ENCODE results near the gene SIGMAR1.

Gene SIGMAR1

DNA sequence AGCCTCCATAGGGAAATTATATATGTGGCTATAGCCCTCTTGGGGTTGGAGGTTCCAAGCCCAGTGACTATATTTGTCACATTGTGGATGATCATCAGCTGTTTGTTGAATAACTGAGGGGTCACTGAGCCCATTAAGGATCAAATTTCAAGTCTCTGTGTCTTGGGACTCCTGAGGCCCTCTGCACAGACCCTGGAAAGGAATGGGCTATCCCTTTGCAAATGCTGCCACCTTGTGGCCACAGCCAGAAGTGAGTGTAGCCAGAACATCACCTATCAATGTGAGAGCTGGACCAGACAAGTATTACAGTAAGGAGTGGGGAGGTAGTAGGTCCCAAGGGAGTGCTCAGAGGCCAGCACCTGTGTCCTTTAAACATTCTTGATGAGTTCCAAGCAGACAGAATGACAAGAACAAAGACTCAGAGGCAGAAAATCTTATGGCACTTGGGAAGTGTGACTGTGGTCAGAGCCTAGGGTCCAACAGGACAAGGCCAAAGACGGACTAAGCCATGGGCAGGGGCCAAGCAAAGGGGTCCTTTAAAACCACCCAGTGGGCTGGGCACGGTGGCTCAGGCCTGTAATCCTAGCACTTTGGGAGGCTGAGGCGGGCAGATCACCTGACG, 33.9 kb downstream of the SIGMAR1 start:
- peak; percentile 10 for DNase-seq (ENCODE audit: low read depth)

GRCh38 chr9:34601937-34602573, 35.5 kb downstream of the SIGMAR1 start:
- no peak for DNase-seq (ENCODE audit: low read depth)

- DNase-seq (ENCODE audit: low read depth), result no peak
Observed at GRCh38 chr9:34600908-34601307, 36.7 kb downstream of the SIGMAR1 start.

- no peak for DNase-seq (ENCODE audit: low read depth)
Observed at GRCh38 chr9:34599546-34599945, 38.0 kb downstream of the SIGMAR1 start.

- DNase-seq (ENCODE audit: low read depth), result no peak
Observed at GRCh38 chr9:34594177-34594576, 43.4 kb downstream of the SIGMAR1 start.

GRCh38 chr9:34592895-34593601, 44.5 kb downstream of the SIGMAR1 start:
- no peak for DNase-seq (ENCODE audit: low read depth)

- DNase-seq (ENCODE audit: low read depth), result no peak
Observed at GRCh38 chr9:34591917-34592866, 45.4 kb downstream of the SIGMAR1 start.

GRCh38 chr9:34591248-34591916, 46.2 kb downstream of the SIGMAR1 start:
- DNase-seq (ENCODE audit: low read depth), result peak; percentile 9

DNA sequence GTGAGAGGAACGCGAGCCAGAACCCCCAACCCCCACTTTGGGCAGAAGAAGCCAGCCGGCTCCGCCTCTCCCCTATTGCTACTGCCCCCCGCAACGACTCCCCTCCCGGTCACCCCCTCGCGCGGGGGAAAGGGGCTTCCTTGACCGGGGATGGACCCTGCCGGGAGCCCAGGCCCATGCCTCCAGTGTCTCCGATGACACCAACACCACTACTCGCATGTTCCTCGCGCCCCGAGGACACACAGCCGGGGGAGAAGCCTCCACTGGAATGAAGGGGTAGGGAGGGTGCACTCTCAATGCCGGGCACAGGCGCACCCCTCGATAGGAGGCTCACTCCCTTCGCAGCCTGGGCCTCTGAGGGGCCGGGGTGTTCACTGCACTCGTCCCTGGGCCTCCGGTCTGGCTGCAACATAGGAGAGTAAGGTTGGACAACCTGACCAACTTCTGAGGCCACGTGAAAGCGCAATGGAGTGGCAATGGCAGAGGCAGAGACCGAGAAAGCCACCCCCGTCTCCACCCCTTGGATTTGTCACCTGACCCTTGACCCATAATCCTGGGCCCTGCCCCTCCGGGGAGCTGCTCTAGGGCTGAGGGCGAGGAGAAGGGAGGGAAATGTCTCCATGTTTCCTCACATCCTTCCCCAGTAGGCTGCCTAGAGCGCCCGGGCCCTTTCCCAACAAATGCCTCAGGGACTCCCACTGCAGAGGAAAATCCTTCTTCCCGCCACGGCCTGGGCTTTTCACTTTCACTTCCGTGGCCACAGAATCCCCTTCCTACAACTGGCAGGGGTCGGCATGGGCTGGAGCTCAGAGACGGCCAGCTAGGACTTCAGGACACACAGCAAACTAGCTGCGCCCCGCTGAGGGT, 47.0 kb downstream of the SIGMAR1 start:
- DNase-seq (ENCODE audit: low read depth), result no peak

DNA sequence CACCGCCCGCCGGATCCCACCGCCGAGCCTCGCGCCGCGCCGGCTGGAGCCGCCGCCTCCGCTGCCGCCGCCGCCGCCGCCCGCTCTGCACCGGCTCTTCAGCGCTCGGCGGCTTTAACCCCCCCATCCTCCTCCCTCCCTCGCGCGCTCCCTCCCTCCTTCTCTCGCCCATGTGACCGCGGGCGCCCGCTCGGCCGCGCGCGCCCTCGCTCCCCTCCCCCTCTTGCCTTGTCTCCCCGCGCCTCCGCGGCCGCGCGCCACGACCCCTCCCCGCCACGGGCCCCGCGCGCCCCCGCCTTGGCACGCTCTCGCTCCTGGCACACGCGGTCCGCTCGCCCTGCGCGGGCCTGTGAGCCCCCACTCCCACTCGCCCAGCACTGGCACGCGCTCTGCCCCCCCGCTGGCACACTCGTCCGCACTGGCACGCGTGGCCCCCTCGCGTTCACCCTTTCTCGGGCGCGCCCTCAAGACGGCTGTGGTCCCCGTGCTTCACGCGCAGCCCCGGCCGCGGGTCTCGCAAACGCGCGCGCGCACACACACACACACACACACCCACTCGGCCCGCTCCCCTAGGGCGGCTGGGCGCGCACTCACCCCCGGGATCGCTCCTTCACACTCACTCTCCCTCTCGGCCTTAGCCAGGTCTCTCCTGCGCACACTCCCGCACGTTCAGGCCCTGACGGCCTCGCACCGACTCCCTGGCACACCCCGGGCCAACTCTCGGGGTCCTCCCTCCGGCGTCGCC, 47.8 kb downstream of the SIGMAR1 start, which contains the start of gene CNTFR:
TSS of gene CNTFR (minus strand) at position 89 of the 745 bp plus-strand sequence. CDS start 20,743 bp downstream, outside the sequence.
- DNase-seq (ENCODE audit: low read depth), result no peak

DNA sequence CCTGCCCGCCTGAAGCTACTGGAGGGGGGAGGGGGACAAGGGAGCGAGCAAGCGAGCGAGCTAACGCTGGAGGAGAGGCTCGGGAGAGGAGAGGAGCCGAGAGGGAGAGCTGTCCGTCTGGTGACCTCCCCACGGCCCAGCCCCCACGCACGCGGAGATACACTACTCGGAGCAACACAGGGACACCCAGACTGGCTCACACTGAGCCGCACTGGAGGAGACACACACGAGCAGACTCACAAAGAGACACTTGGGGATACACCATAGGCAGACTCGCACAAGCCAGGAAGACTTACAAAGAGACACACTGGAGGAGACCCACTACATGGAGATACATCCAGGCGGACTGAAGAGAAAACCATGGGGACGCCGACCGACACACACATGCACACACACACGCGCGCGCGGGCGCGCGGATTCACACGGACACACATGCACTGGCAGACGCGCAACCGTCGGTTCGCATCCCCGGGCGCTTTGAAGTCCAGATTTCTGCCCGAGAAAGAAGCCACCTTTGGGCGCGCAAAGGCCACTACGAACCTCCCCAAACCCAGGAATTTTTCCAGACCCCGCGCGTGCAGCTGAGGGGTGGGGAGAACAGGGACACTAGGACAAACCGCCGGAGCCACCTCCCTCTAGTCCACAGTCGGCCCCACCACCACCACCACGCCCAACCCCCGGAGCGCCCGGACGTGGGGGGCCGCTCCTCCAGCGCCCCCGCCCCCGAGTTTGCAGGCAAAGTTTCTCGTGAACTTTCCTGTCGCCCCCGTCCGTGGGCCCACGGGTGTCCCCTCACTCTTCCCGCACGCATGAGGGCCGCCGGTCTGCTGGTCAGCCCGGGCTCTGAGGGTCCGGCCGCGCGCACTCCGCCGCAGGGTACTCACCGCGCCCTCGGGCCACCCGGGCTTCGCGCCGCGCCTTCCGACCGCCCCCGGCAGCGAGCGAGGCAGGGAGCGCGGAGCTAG, 48.6 kb downstream of the SIGMAR1 start:
- no peak for DNase-seq (ENCODE audit: low read depth)

DNA sequence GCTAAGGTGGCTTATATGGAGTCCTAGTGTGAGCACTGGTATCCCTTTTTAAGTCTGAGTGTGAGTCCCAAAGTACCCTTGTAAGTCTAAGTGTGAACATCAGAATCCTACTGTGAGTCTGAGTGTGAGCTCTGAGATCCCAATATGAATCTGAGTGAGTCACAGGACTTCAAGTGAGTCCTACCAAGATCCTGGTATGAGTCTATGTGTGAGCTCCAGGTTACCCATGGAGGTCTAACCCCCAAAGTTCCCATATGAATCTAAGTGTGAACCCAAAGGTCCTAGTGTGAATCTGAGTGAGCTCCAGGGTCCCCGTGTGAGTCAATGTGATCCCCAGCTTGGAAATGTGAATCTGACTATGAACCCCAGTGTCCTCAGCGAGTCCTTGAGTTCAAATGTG, 50.3 kb downstream of the SIGMAR1 start:
- DNase-seq (ENCODE audit: low read depth), result no peak

- DNase-seq (ENCODE audit: low read depth), result no peak
Observed at GRCh38 chr9:34585946-34586669, 51.5 kb downstream of the SIGMAR1 start.

- DNase-seq (ENCODE audit: low read depth), result no peak
Observed at GRCh38 chr9:34584970-34585369, 52.6 kb downstream of the SIGMAR1 start.

Data from non-pigmented ciliary epithelial cell (primary cell).